ACHN (cell line): ENCODE measurements around the gene SMNDC1.
"Not testable (repeated sequence)": the region's sequence is repeated elsewhere in the genome, so short reads cannot be mapped to it uniquely, and the experiment has no call there.

Experiments used
- DNase-seq: peaks from one replicate; pipeline ENCODE4 v3.0.0-alpha.2; 2015
- in situ Hi-C: cut with HindIII; loops from 2 replicates; pipeline ENCODE4 v1.10.0; 2017; ENCODE audit warnings: low sequenced_read_pairs, low pct_ligation_motif_present, low pct_unique_long_range_greater_than_20kb

SMNDC1 gene

DNA sequence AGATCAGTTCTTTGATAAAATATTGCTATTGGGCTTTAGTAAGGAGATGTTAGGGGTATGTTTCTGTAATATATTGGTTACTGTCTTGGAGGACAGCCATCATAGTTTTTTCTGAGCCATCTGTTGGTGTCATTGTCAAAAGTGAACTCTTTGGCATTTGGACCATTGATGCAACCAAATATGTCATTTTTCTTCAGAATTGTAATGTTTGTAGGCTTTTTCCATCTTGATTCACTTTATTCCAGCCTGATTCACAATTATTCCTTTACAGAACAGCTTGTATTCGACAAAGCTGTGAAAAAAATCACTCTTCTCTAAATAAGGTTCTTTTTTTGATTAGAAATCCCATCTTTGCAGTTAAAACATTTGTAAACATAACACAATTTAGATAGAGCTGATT, 37.4 kb downstream of the SMNDC1 start:
- in situ Hi-C loops, result no loop called here
- DNase-seq, result no peak

GRCh38 chr10:110265573-110266193, 39.0 kb downstream of the SMNDC1 start:
- in situ Hi-C loops, result no loop called here
- DNase-seq, result no peak

GRCh38 chr10:110263164-110263563, 41.6 kb downstream of the SMNDC1 start:
- in situ Hi-C loops, result no loop called here
- DNase-seq, result no peak

DNA sequence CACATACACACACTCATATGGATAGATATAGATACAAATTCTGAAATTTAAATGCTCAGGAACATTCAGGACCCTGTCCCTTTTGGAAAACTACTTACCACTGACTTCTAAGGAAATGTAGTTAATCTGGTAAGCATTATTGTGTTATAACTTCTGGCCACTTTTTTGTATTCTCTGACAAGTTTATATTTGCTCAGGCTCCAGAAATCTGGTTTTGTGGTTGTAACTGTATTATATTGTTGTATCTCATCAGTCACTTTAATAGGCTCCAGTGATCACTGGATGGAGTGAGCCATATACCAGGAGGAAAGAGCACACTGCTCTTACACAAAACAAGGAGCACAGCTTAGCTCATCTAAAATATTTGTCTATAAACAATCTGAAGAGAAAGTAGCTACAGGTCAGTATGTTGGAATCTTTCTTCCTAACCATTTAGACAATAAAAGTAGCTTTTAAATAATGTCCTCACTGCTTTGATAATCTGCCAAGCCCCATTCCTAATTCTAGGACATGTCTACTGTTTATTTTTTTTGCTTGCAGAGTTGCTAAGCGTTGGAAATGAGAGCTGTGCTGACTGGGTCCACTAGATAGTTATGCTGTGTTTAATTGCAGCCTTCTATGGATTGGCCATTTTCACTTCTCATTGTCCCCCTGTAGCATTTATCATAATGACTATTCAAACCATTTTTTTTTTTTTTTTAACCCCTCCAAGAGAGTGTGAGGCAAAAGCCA, 43.8 kb downstream of the SMNDC1 start:
- no peak for DNase-seq

GRCh38 chr10:110259317-110259716, 45.4 kb downstream of the SMNDC1 start:
- no peak for DNase-seq
- in situ Hi-C loops, result no loop called here

More for the DNA sequence above, 43.8 kb downstream of the SMNDC1 start:
- in situ Hi-C loops, result no loop called here

- in situ Hi-C loops, result no loop called here
- DNase-seq, result no peak
These were observed 46.2 kb downstream of the SMNDC1 start for GRCh38 chr10:110258542-110258941.

DNA sequence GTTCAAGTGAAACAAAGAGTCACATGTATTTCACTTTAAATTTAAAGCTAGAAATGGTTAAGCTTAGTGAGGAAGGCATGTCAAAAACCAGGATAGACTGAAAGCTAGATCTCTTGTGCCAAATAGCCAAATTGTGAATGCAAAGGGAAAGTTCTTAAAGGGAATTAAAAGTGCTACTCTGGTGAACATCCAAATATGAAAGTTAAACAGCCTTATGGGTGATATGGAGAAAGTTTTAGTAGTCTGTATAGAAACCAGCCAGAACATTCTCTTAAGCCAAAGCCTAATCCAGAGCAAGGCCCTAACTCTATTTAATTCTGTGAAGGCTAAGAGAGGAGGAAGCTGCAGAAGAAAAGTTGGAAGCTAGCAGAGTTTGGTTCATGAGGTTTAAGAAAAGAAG, 50.3 kb downstream of the SMNDC1 start:
- in situ Hi-C loops, result no loop called here
- DNase-seq, result no peak

DNA sequence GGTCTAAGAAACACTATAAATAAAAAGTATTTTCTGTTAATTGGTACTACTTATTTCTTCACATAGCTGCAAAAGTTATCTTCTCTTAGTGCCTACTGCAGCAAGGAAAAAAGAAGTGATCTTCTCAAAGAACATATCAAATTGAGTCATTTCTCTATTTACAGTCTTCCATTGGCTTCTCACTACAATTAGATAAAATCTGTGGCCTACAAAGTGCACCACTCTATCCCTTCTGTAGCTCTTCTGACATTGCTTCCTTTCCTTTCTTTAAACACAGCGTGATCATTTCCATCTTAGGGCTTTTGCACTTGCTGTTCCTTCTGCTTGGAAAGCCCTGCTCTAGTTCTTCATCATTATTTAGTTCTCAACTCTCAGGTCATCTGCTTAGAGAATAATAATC, 52.6 kb downstream of the SMNDC1 start:
- no peak for DNase-seq
- in situ Hi-C loops, result no loop called here

DNA sequence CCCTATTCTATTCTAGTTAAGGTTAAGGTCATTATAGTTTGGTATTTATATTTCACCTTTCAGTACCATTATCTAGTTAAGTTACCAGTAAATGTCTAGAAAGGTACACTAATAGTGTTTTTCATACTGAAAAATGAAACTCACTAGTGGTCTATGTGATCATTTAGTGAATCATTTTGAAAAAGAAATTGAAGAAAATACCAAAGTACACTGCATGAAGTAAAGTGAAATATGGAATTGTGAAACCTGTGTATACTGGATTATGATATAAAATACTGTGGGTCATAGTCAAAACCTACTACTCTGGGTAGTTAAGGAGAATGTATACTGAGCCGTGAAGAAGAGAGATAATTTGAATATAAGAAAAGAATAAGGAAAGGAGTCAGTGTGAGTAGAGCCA, 53.3 kb downstream of the SMNDC1 start:
- in situ Hi-C loops, DNase-seq: not testable (repeated sequence)

DNA sequence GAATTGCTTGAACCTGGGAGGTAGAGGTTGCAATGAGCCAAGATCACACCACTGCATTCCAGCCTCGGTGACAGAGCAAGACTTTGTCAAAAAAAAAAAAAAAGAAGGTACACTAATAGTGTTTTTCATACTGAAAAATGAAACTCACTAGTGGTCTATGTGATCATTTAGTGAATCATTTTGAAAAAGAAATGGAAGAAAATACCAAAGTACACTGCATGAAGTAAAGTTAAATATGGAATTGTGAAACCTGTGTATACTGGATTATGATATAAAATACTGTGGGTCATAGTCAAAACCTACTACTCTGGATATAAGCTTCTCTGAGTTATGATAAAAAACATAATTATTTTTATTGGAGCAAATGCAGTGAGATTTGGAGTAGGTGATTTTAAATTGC, 55.2 kb downstream of the SMNDC1 start:
- DNase-seq, in situ Hi-C loops: not testable (repeated sequence)

GRCh38 chr10:110247833-110248232, 56.9 kb downstream of the SMNDC1 start:
- in situ Hi-C loops, DNase-seq: not testable (repeated sequence)

GRCh38 chr10:110244550-110244949, 60.2 kb downstream of the SMNDC1 start:
- in situ Hi-C loops, result no loop called here
- DNase-seq, result no peak

DNA sequence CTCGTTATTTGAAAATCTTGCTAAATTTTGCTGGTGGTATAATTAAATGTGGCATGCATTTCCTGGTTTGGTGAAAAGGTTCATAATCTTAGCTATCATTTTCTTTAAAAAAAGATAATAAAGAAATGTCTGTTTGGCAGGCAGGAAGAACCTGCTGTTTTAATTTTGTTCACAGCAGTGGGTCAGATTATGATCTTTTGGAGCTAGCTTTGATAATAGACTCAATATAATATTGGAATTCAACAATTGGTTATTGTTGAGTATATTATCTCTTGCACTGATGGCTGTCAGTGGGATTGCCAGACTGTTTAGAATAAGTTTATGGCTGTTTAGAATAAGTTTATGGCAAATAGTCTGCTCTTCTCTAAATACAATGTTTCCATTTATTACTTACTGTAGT, 62.2 kb downstream of the SMNDC1 start:
- in situ Hi-C loops, result no loop called here
- no peak for DNase-seq

GRCh38 chr10:110241841-110242240, 62.9 kb downstream of the SMNDC1 start:
- DNase-seq, result no peak
- in situ Hi-C loops, result no loop called here

- in situ Hi-C loops, result no loop called here
These were observed 63.3 kb downstream of the SMNDC1 start for GRCh38 chr10:110241407-110241806.

More at GRCh38 chr10:110241407-110241806, 63.3 kb downstream of the SMNDC1 start:
- no peak for DNase-seq
